A673 (cell line): ENCODE measurements around the gene NFATC1. TPM values are rescaled to one million over a fixed set of nuclear protein-coding genes. Genes with fewer than 3 reads are reported as not detected.

ENCODE experiments used
- BruUV-seq: library from RNA; stranded (reverse); fragments of 400-500 nt; replicated peaks from 2 replicates; lab custom pipeline; 2021; lab: Mats Ljungman, UMichigan
- CTCF ChIA-PET: fragments of 300-600 bp; sonication (Branson Sonifier 250); formaldehyde crosslinking; loops from one replicate; lab custom pipeline; 2022; ENCODE audit warnings: antibody characterized with exemption; lab: Charles Lee
- POLR2A ChIA-PET: fragments of 300-600 bp; sonication (Branson Sonifier 250); formaldehyde crosslinking; loops from one replicate; lab custom pipeline; 2022; ENCODE audit warnings: antibody characterized with exemption; ENCODE audit not compliant: low non-redundant PET; lab: Charles Lee
- DNase-seq: peaks from one replicate; pipeline ENCODE4 v3.0.0-alpha.2; 2015; ENCODE audit warnings: low spot score
- H3K27ac ChIP-seq: fragments of 200-600 bp; sonication (generic); 2 replicates; pipeline ENCODE4 v1.5.1; 2016; ENCODE audit warnings: mixed run types, low read depth, mild to moderate bottlenecking, mixed read lengths, antibody characterized with exemption, low read length; ENCODE audit not compliant: poor library complexity, severe bottlenecking
- H3K27me3 ChIP-seq: fragments of 200-600 bp; sonication (generic); replicated peaks from 2 replicates; pipeline ENCODE4 v1.6.1; 2017; ENCODE audit warnings: mixed run types, low read depth, mild to moderate bottlenecking, mixed read lengths, antibody characterized with exemption, low read length; ENCODE audit not compliant: insufficient read depth, poor library complexity
- H3K36me3 ChIP-seq: fragments of 200-600 bp; sonication (generic); 2 replicates; pipeline ENCODE4 v1.6.1; 2016; ENCODE audit warnings: mixed run types, mild to moderate bottlenecking, mixed read lengths, antibody characterized with exemption, low read length; ENCODE audit not compliant: insufficient read depth, poor library complexity, severe bottlenecking
- H3K4me1 ChIP-seq: fragments of 200-600 bp; sonication (generic); 2 replicates; pipeline ENCODE4 v1.6.1; 2017; ENCODE audit warnings: mixed run types, mild to moderate bottlenecking, mixed read lengths, antibody characterized with exemption, low read length; ENCODE audit not compliant: insufficient read depth, poor library complexity, severe bottlenecking
- H3K4me3 ChIP-seq: fragments of 200-600 bp; sonication (generic); 2 replicates; pipeline ENCODE4 v1.5.1; 2016; ENCODE audit warnings: low read depth, mixed run types, mild to moderate bottlenecking, mixed read lengths, low read length; ENCODE audit not compliant: poor library complexity, severe bottlenecking
- H3K9me3 ChIP-seq: fragments of 200-600 bp; sonication (generic); 2 replicates; pipeline ENCODE4 v1.6.1; 2016; ENCODE audit warnings: mixed run types, low read depth, mild to moderate bottlenecking, mixed read lengths, antibody characterized with exemption, low read length; ENCODE audit not compliant: poor library complexity, severe bottlenecking
- EZH2 ChIP-seq: fragments of 200-600 bp; sonication (generic); IDR thresholded peaks from 2 replicates; pipeline ENCODE4 v1.6.1; 2017; ENCODE audit warnings: borderline replicate concordance, low read depth, mild to moderate bottlenecking, mixed read lengths, antibody characterized with exemption, low read length; ENCODE audit not compliant: poor library complexity, severe bottlenecking
- intact Hi-C: fragments of 100-400 bp; cut with micrococcal nuclease; formaldehyde crosslinking; loops from one replicate; pipeline ENCODE4 v1.10.0; 2022; ENCODE audit not compliant: unreplicated experiment
- total RNA-seq: library from RNA; stranded (reverse); gene quantifications from 2 replicates; pipeline ENCODE4 v1.2.3, GENCODE V29; 2021
- TF ChIP-seq, protein P1 (sequence below): fragments of 300-800, 200-600 bp; sonication (generic); conservative IDR thresholded peaks from 2 replicates; pipeline ENCODE4 v1.5.1; 2017; ENCODE audit warnings: low read depth, mild to moderate bottlenecking, antibody characterized with exemption, low read length, moderate library complexity, mixed read lengths

The NFATC1 gene
- total RNA-seq, 1 experiment from 2014 or later: 10.4 TPM

DNA sequence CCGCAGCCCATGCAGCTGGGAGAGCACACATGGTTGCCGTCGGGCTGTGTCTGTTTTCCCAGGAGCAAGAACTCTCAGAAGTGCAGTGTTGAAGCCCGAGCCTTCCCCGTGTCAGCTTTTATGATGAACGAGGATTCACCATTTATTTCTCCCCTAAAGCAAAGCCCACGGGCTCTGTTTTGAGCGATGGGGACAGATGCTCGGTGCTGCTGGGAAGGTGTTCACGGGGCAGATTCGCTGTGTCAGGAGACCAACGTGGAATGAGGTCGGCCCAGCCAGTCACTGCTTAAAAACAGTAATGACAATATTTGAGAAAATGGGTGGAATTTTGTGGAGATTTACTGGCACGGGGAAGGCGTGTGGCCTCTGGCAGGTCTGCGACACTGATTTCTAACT lies 43.9 kb downstream of the NFATC1 start:
- TF ChIP-seq, protein P1, sequence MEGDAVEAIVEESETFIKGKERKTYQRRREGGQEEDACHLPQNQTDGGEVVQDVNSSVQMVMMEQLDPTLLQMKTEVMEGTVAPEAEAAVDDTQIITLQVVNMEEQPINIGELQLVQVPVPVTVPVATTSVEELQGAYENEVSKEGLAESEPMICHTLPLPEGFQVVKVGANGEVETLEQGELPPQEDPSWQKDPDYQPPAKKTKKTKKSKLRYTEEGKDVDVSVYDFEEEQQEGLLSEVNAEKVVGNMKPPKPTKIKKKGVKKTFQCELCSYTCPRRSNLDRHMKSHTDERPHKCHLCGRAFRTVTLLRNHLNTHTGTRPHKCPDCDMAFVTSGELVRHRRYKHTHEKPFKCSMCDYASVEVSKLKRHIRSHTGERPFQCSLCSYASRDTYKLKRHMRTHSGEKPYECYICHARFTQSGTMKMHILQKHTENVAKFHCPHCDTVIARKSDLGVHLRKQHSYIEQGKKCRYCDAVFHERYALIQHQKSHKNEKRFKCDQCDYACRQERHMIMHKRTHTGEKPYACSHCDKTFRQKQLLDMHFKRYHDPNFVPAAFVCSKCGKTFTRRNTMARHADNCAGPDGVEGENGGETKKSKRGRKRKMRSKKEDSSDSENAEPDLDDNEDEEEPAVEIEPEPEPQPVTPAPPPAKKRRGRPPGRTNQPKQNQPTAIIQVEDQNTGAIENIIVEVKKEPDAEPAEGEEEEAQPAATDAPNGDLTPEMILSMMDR: no peak
- TF ChIP-seq EZH2: no peak
- Histone ChIP-seq H3K9me3 (no peaks in the 10 kb centered on the region), H3K27me3 (no peaks in the 10 kb centered on the region), H3K4me1 (peaks cover 5% of the 10 kb centered on the region), H3K4me3 (no peak overlapping the region), H3K27ac (no peak overlapping the region), H3K36me3 (no peaks in the 10 kb centered on the region)
- ChIA-PET CTCF (no interaction called here), POLR2A (no interaction called here)
- intact Hi-C loops: no loop called here
- no TSS peak for BruUV-seq
- DNase-seq: no peak

DNA sequence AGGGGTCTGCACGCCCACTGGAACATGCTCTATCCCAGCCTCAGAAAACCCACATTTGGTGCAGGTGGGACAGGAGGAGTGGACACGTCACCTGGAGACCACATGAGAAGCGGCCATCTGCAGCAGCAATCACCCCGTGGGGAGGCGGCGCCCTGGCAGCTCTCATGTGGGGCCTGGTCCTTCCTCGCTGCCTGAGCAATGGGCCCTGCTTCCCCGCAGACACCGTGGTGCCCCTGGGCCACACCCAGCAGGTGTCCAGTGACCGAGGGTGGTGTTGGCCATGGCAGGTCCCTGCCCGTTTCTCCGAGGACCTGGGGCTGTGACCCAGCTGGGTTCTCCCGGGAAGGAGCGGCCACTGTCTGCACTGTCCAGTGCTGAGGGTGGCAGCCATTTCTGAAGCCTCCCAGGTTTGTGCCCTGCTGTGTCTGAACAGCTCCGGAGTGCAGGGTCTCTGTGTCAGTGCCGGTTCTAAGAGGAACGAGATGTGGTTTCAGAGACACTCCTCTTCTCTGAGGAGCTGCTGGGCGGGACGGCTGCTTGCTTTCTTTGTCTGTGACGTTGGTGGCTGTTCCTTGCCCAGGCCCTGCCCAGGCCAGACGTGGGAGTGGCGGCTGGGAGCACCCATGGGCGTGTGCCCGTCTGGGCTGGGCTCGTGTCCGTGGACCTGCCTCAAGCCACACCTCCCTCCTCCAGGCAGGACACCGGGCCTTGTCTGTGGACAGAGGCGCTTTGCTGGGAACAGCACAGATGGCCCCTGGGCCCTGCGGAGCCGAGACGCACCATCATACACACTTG lies 44.8 kb downstream of the NFATC1 start:
- ChIA-PET CTCF (no interaction called here), POLR2A (no interaction called here)
- BruUV-seq: no TSS peak
- intact Hi-C loops: no loop called here
- DNase-seq: no peak
- Histone ChIP-seq H3K27ac (no peak overlapping the region), H3K27me3 (no peaks in the 10 kb centered on the region), H3K9me3 (no peaks in the 10 kb centered on the region), H3K4me1 (peaks cover 5% of the 10 kb centered on the region), H3K36me3 (no peaks in the 10 kb centered on the region), H3K4me3 (no peak overlapping the region)
- TF ChIP-seq, protein P1: no peak
- no peak for TF ChIP-seq EZH2

DNA sequence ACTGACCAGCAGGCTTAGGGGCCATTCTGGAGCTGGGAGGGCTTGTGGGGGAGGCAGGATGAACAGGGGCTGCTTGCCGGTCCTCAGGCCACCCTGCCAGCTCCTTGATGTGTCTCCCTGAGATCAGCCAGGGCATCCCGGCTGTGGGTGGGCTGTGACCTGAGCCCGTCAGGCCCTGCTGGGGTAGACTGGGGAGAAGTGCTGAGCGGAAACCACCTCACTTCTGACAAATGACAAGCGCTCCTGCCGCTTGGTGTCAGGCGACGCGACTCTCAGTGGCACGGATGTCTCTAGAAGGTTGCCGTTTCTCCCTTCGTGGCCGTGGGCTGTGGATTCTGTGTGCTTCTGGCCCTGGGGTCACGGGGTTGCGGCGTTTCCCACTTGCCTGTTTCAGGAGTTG lies 45.7 kb downstream of the NFATC1 start:
- Histone ChIP-seq H3K27me3 (no peaks in the 10 kb centered on the region), H3K4me1 (peaks cover 5% of the 10 kb centered on the region), H3K9me3 (no peaks in the 10 kb centered on the region), H3K36me3 (no peaks in the 10 kb centered on the region), H3K4me3 (no peak overlapping the region), H3K27ac (no peak overlapping the region)
- ChIA-PET CTCF (no interaction called here), POLR2A (no interaction called here)
- no peak for TF ChIP-seq EZH2
- TF ChIP-seq, protein P1: no peak
- intact Hi-C loops: no loop called here
- no peak for DNase-seq
- BruUV-seq: no TSS peak
